ENCODE measurements around the gene PLXDC2. TPM values are rescaled to one million over a fixed set of nuclear protein-coding genes. Genes with fewer than 3 reads are reported as not detected.

PLXDC2 gene
- total and polyA plus RNA-seq, 2 experiments from 2014 or later = 13.5 to 19.4 TPM

- no peak overlapping the region for H3K27ac Mint-ChIP-seq
- H3K4me3 Mint-ChIP-seq = no peak overlapping the region
- Histone ChIP-seq H3K4me2 (no peak overlapping the region), H3K4me3 (no peak overlapping the region), H3K79me2 (replicated peaks; ENCODE audit: insufficient read depth) (peaks cover 54% of the 10 kb centered on the region), H3F3A (replicated peaks; ENCODE audit: low read depth) (no peaks in the 10 kb centered on the region), H3K27ac (ENCODE audit: low read depth) (no peak overlapping the region), H2AFZ (no peak overlapping the region), H3K9me2 (ENCODE audit: insufficient read depth) (no peaks in the 10 kb centered on the region), H3K27me3 (ENCODE audit: insufficient read depth) (no peaks in the 10 kb centered on the region), H3K4me1 (ENCODE audit: insufficient read depth) (0 out of 2 replicates have a peak, but pooled peaks cover 9% of the 10 kb centered on the region), H4K20me1 (replicated peaks; ENCODE audit: insufficient read depth) (0 out of 2 replicates have a peak, but pooled peaks cover 2% of the 10 kb centered on the region), H3K36me3 (ENCODE audit: insufficient read depth) (no peaks in the 10 kb centered on the region)
- DNase-seq (ENCODE audit: low spot score) (no peak), ATAC-seq (no peak)
- peaks cover 7% of the 10 kb centered on the region; the same call in 1 of the 3 replicates for H3K9me3 Mint-ChIP-seq
- H3K4me1 Mint-ChIP-seq = peaks cover 14% of the 10 kb centered on the region
- H3K27me3 Mint-ChIP-seq (ENCODE audit: insufficient read depth, low read depth, poor library complexity) = peaks cover 2% of the 10 kb centered on the region
- H3K36me3 Mint-ChIP-seq (ENCODE audit: low read depth) = peaks cover 41% of the 10 kb centered on the region
- TF ChIP-seq ZNF331 (CRISPR knock-in tag; IDR thresholded peaks at IDR 0.05; ENCODE audit: low read depth) = no peak
- no peak for TF ChIP-seq POLR2AphosphoS5 (IDR thresholded peaks at IDR 0.05; ENCODE audit: low read depth)
- no peak for TF ChIP-seq EZH2phosphoT487 (IDR thresholded peaks at IDR 0.05; ENCODE audit: unreplicated experiment)
- no peak for TF ChIP-seq ETS1 (IDR thresholded peaks at IDR 0.05)
- TF ChIP-seq CREB1 (CRISPR knock-in tag; IDR thresholded peaks at IDR 0.05; ENCODE audit: low read depth) = no peak
- TF ChIP-seq REST (IDR thresholded peaks at IDR 0.05; ENCODE audit: unreplicated experiment) = no peak
- TF ChIP-seq ZNF462 (CRISPR knock-in tag; IDR thresholded peaks at IDR 0.05) = no peak
- no peak for TF ChIP-seq EZH2 (IDR thresholded peaks at IDR 0.05; ENCODE audit: low read depth, unreplicated experiment)
Observed at GRCh38 chr10:19865676-19866075, 49.4 kb downstream of the PLXDC2 start.
